Pons (tissue), 1 donor: ENCODE data around the gene MDM1.
A peak's percentile ranks its signal among the peaks of the same experiment; 100 is the strongest.

ENCODE experiments used
- DNase-seq: peaks from one replicate; pipeline ENCODE4 v3.0.0-alpha.2; 2016; ENCODE audit warnings: low spot score

The MDM1 gene

DNA sequence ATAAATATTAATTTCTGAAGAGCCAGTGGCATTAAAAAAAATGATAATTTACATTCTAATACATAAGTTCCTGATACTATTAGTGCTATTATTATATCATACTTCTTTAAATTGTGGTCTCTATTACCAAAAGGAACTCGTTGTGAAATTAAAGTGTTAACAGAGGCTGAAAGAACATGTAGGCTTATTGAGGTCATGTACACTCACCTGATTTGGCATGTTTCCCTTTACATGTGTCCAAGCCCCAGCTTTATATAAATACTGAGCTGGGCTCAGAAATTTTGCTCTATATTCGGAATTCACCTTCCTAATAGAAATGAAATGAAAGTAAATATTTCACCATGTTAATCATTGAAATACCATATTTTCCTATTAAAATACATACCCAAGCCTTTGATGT is 11.0 kb downstream of the MDM1 start:
- no peak for DNase-seq

GRCh38 chr12:68319988-68320623 is 12.1 kb downstream of the MDM1 start:
- peak; percentile 62 for DNase-seq

DNA sequence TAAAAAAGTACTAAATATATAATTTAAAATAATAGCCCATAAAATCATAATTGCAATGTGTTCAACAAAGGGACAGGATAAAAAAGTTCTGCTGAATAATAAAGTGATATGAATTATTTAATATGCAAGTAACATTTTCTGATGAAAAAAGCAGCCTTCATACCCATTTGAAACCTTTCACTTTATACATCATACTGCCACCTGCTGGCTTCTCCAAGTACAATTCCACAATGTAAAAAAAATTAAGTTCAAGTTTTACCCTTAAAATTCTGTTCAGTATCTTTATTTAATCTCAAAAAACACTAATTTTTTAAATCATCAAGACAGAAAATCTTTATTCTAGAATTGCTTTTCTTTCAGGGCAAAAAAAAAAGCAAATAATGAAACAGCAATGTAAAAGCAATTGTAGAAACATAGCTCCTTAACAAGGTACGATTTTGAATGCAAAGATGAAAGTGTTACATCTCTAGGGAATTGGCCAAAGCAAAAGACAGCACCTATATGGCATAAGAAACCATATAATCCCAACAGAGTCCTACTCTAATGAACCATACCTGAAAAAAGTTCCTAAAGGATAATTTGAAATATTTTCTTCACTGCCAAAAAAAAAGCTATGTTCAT is 15.0 kb downstream of the MDM1 start:
- peak; percentile 71 for DNase-seq

DNA sequence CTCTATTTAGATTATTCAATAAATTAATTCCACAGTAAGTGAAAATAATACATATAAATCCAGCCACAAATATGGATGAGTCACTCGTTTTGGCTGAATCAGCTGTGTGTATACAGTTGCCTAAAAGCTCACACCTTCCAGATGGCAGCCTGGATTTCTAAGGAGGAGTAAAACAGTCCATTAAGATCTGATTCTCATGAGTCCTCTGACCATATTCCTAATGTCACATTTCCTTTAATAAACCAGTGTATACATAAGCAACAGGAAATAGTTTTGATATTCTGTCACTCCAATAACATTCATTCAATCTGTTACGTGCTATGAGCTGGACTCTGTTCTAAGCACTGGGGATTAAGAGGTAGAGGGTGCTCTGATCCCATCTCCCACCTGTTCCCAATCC is 21.8 kb downstream of the MDM1 start:
- no peak for DNase-seq

DNA sequence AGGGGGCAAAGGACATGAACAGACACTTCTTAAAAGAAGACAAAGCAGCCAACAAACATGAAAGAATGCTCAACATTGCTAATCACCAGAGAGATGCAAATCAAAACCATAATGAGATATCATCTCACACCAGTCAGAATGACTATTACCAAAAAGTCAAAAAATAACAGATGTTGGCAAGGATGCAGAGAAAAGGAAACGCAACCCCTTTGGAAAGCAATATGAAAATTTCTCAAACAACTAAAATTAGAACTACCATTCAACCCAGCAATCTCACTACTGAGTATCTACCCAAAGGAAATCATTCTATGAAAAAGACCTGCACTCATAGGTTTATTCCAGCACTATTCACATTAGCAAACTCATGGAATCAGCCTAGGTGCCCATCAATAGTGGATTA is 25.6 kb downstream of the MDM1 start:
- DNase-seq, result no peak

DNA sequence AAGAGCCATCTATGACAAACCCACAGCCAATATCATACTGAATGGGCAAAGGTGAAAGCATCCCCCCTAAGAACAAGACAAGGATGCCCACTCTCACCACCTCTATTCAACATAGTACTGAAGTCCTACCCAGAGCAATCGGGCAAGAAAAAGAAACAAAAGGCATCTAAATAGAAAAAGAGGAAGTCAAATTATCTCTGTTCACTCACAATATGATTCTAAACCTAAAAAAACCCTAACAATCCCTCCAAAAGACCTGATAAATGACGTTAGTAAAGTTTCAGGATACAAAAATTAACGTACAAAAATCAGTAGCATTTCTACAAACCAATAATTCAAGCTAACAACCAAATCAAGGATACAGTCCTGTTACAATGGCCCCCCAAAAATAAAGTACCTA is 26.9 kb downstream of the MDM1 start:
- DNase-seq, result no peak

DNA sequence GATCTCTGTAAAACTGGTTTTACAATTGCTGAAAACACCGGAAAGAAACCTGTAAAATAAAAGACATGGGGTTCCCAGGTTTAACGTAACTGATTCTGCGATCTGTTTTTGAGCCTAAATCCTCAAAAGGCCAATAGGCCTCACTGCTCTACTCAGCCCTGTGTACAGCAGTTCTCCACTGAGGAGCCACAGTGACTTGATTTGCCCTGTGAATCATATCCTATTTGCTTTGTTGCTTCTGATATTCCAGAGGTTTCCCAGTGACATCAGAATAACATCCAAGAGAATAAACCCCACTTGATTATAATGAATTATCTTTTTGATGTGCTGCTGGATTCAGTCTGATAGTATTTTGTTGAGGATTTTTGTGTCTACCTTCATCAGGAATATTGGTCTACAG is 27.5 kb downstream of the MDM1 start:
- no peak for DNase-seq

- no peak for DNase-seq
These were observed 28.3 kb downstream of the MDM1 start for GRCh38 chr12:68303850-68304249.

DNA sequence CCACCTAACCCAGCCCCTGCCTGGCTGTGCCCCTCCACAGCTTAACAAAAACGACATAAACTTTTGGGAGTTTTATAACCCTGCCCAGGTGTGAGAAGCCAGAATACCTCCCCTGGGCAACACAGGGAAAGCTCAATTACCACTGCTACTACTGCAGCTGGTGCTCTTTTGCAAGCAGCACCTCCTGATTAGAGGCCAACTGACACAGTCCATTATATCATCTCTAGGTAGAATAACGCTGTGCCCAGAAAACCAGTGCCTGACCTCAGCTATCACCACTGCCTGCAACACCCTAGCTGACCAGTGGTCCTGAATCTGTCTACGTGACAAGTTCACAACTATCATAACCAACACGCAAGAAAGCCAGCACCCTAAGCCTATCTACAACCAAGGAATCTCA is 34.2 kb downstream of the MDM1 start:
- DNase-seq, result no peak

DNA sequence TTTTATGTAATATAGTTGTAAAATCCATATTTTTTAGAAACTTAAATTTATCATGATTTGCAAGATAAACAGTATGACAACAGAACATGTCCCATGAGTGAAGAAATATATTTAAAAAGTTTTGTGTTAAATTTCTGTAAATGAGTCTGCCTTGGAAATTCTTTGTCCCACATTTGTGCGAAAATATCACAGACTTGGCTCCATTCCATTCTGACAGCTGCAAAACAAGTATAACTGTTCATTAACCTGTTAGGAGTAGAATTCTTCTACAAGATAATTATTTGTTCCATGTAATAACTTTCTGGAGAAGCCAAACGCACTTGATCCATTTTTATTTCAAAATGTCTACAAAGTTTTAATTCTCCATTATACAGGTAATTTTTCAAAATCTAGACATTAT is 37.9 kb downstream of the MDM1 start:
- DNase-seq, result no peak

GRCh38 chr12:68293347-68293746 is 38.8 kb downstream of the MDM1 start:
- DNase-seq, result no peak

DNA sequence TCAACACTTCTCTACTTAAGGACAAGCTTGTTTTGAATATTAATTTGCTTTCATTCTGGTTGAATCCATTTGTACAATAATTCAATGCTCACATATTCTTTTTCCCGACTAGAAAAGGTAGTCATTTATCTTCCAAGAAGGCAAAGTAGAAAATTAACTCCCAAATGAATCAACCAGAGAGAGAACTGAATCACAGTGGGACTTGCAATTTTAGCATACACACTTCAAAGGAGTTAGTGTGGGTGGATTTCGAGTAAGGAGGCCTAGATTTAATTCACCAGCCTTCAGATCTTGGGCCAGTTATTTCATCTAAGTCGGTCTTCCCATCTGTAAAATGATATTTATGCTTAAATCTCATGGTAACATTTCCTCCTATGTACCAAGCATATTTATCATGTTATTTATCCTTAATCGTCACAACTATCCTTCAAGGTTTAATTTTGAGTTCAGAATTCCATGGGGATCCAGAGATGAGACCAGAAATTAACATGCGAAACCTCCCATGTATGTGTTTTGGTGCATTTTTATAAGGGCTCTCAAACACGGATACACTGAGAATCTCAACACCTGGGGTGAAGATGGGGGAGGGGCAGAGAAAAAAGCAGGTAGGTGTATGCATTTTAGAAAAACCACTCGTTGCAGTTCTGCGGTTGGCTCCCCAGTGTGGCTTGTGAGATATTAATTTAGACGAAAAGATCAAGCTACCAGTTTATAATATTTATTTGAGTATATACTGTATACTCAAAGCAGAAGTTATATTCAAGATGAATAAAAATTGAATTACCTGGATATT is 39.8 kb downstream of the MDM1 start:
- no peak for DNase-seq

- DNase-seq, result no peak
These were observed 40.6 kb downstream of the MDM1 start for GRCh38 chr12:68291396-68292036.

DNA sequence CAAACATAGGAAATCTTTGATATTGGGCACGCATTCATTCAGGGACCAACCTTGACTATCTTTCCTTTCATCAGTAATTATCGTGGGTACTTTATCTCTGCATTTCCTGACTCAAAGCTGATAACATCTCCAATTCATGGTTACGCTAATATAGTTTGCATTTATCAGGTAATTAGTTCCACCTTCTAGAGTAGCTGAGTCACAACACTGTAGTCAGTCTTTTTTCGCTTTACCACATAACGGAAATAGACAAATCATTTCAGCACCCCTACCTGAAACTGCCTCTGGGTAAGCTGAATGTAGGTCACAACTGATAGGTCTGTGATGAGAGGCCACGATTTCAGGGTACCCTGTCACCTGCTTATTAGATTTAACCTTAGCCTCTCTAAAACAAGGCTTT is 42.0 kb downstream of the MDM1 start:
- no peak for DNase-seq

- DNase-seq, result no peak
These were observed 45.1 kb downstream of the MDM1 start for GRCh38 chr12:68287106-68287505.

- no peak for DNase-seq
These were observed 45.8 kb downstream of the MDM1 start for GRCh38 chr12:68286396-68286795.

GRCh38 chr12:68285541-68285940 is 46.6 kb downstream of the MDM1 start:
- DNase-seq, result no peak

DNA sequence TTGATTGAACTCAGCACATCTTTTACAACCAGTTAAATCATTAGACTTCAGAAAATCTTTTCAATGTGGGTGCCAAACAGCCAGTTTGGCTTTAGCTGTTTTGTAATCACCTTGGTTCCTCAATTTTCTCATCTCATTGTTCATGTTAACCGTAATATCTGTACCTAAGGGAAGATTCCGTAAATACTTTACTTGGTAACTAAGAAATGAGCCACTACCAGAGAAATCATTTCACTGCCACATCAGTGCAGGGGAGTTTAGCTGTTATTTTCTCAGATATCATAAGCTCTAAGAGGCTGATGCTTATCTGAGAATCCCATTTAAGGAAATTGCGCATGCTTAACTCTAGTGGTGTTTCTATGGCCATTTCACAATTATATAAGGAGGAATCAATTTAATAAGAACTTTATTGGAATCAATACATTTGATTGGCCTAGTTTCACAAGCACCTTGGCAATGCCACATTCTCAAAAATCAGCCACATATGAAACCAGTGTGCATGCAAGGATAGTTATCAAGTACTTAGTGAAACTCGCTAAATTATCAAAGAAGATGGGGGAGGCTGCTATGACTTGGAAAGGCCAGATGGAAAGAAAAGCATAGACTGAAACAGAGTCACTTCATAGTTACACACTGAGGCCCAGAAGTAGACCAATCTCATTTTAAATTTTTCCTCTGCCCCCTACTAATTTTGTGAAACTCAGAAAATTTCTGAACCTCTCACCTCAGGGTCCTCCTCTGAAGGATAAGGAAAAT is 50.7 kb downstream of the MDM1 start:
- no peak for DNase-seq

DNA sequence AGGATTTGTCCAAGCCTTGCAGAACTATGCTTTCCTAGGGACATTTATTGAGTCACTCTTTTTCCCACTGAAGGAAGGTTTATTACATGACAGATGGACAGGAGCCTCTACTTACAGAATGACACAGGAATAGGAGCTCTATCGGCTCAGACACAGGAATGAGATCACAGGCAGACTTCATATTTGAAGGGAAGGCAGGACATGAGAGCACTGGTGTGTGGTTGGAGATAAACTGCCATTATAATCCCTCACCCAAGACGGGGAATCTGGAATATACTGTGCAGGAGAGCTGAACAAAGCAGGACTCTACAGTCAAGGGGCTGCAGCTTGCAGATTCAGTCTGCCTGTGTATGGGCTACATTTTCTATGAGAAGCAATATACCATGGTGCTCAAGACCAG is 51.9 kb downstream of the MDM1 start:
- DNase-seq, result no peak

- no peak for DNase-seq
These were observed 52.7 kb downstream of the MDM1 start for GRCh38 chr12:68279227-68280054.

GRCh38 chr12:68276402-68276930 is 55.7 kb downstream of the MDM1 start:
- DNase-seq, result no peak
